Epithelial cell of proximal tubule (primary cell): ENCODE results near the gene PDE6B. TPM values are rescaled to one million over a fixed set of nuclear protein-coding genes. Genes with fewer than 3 reads are reported as not detected.

Experiments used
- DNase-seq: peaks from one replicate; pipeline ENCODE4 v3.0.0-alpha.2; 2011; ENCODE audit warnings: low read depth
- H3K4me3 ChIP-seq: 2 replicates; pipeline ENCODE4 v1.5.1; 2011; ENCODE audit warnings: low read depth, mild to moderate bottlenecking, low read length
- total RNA-seq: library from RNA; depleted of rRNA; stranded (reverse); fragments of >200 nt; gene quantifications from 2 replicates; pipeline ENCODE4 v1.2.3, GENCODE V29; 2015
- TF ChIP-seq, protein P1 (sequence below): conservative IDR thresholded peaks from 2 replicates; pipeline ENCODE4 v1.5.1; 2012; ENCODE audit warnings: low read depth, mild to moderate bottlenecking, low read length

The PDE6B gene
- total RNA-seq, 1 donor from 2014 or later: 5.7 TPM

GRCh38 chr4:708631-708933 is 83.2 kb downstream of the PDE6B start:
- H3K4me3 ChIP-seq: no peak overlapping the region
- TF ChIP-seq, protein P1, sequence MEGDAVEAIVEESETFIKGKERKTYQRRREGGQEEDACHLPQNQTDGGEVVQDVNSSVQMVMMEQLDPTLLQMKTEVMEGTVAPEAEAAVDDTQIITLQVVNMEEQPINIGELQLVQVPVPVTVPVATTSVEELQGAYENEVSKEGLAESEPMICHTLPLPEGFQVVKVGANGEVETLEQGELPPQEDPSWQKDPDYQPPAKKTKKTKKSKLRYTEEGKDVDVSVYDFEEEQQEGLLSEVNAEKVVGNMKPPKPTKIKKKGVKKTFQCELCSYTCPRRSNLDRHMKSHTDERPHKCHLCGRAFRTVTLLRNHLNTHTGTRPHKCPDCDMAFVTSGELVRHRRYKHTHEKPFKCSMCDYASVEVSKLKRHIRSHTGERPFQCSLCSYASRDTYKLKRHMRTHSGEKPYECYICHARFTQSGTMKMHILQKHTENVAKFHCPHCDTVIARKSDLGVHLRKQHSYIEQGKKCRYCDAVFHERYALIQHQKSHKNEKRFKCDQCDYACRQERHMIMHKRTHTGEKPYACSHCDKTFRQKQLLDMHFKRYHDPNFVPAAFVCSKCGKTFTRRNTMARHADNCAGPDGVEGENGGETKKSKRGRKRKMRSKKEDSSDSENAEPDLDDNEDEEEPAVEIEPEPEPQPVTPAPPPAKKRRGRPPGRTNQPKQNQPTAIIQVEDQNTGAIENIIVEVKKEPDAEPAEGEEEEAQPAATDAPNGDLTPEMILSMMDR: no peak
- DNase-seq: no peak

DNA sequence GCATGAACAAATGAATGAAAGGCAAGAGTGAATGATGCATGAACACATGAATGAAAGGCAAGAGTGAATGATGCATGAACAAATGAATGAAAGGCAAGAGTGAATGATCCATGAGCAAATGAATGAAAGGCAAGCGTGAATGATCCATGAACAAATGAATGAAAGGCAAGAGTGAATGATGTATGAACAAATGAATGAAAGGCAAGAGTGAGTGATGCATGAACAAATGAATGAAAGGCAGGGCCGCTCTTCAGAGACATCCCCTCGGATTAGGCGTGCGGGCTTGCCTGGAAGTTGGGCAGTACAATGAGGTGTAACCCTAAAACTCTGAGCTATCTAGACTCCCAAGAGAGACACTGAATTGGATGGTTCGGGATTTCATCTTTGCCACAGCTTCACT is 84.0 kb downstream of the PDE6B start:
- DNase-seq: no peak
- H3K4me3 ChIP-seq: no peak overlapping the region
- TF ChIP-seq, protein P1: no peak

- DNase-seq: no peak
- TF ChIP-seq, protein P1: no peak
Measured at GRCh38 chr4:710116-710515, 84.7 kb downstream of the PDE6B start.

DNA sequence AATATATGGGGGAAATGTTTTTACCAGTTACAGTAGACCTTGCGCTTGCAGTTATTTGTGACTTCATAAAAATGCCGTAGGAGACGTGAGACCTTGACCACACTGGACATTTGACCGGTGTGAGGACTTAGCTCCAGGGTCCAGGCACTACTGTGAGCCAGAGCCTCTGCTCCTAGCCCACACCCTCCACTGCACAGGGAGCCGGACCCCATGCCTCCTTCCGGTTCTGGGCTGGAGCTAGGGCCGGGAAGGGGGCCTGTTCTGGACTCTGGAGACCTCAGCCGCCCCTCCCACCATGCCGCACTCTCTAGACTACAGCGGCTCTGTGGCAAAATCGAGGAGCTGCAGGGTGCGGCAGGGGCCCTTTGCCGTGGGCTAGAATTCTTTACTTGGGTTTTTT is 85.5 kb downstream of the PDE6B start:
- H3K4me3 ChIP-seq: no peak overlapping the region
- TF ChIP-seq, protein P1: no peak
- DNase-seq: no peak

More at GRCh38 chr4:710116-710515, 84.7 kb downstream of the PDE6B start:
- no peak overlapping the region for H3K4me3 ChIP-seq

DNA sequence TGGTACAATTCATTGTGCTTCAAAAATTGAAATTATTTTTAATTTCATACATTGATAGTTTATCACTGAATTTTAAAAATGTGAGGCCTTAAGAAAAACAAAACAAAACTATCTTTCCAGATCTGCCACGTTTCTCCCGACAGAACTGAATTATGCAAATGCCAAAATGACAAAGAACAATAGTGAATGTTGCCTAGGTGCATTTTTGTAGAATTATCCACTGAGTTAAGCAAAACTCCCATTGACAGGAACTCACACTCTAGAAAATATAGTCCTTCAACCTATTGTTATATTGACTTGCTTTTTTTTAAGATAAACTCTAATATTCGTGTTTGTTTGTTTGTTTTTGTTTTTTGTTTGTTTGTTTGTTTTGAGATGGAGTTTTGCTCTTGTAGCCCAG is 86.7 kb downstream of the PDE6B start:
- DNase-seq: no peak
- TF ChIP-seq, protein P1: no peak
- no peak overlapping the region for H3K4me3 ChIP-seq

GRCh38 chr4:712916-713632 is 87.7 kb downstream of the PDE6B start:
- TF ChIP-seq, protein P1: no peak
- DNase-seq: no peak
- H3K4me3 ChIP-seq: no peak overlapping the region

GRCh38 chr4:714087-714486 is 88.7 kb downstream of the PDE6B start:
- TF ChIP-seq, protein P1: no peak
- no peak for DNase-seq
- H3K4me3 ChIP-seq: no peak overlapping the region
